Activated B cell treated with CpG ODN at 0.5 μM for 24 hours (primary cell): Measurements from ENCODE around the gene TMEM107. TPM values are rescaled to one million over a fixed set of nuclear protein-coding genes. Genes with fewer than 3 reads are reported as not detected.

ENCODE experiments used
- ATAC-seq: fragments of 200-7000 bp; cut with Tn5 transposase; one replicate; pipeline ENCODE4 v1.10.0; 2021; ENCODE audit warnings: low read depth, mild to moderate bottlenecking, moderate library complexity
- CTCF ChIA-PET: fragments of 350-600 bp; sonication (Branson Sonifier 250); formaldehyde crosslinking; loops from one replicate; lab custom pipeline; 2021; ENCODE audit warnings: antibody characterized with exemption; lab: Charles Lee
- POLR2A ChIA-PET: fragments of 350-600 bp; sonication (Branson Sonifier 250); formaldehyde crosslinking; loops from one replicate; lab custom pipeline; 2021; ENCODE audit warnings: antibody characterized with exemption; lab: Charles Lee
- DNase-seq: peaks from one replicate; pipeline ENCODE4 v3.0.0; 2022
- H3K27ac Mint-ChIP-seq: one replicate; pipeline ENCODE4 v1.8.0; 2020; ENCODE audit warnings: mixed read lengths
- H3K27me3 Mint-ChIP-seq: one replicate; pipeline ENCODE4 v1.8.0; 2021; ENCODE audit warnings: mixed read lengths
- H3K36me3 Mint-ChIP-seq: one replicate; pipeline ENCODE4 v1.8.0; 2021; ENCODE audit warnings: low read depth, mixed read lengths
- H3K4me1 Mint-ChIP-seq: one replicate; pipeline ENCODE4 v1.8.0; 2021; ENCODE audit warnings: mixed read lengths
- H3K4me3 Mint-ChIP-seq: one replicate; pipeline ENCODE4 v1.8.0; 2020; ENCODE audit warnings: mild to moderate bottlenecking, mixed read lengths
- H3K9me3 Mint-ChIP-seq: one replicate; pipeline ENCODE4 v1.8.0; 2020; ENCODE audit warnings: mixed read lengths
- CTCF ChIP-seq: fragments of 200-600 bp; IDR thresholded peaks from one replicate; pipeline ENCODE4 v1.8.0; 2022; ENCODE audit warnings: antibody characterized with exemption, mild to moderate bottlenecking
- intact Hi-C: fragments of 100-400 bp; cut with micrococcal nuclease; formaldehyde crosslinking; loops from one replicate; pipeline ENCODE4 v1.15.1; 2024
- total RNA-seq: library from RNA; stranded (reverse); gene quantifications from 2 replicates; pipeline ENCODE4 v1.2.3, GENCODE V29; 2022

TMEM107 gene
- total RNA-seq, 1 donor from 2014 or later: 20.9 TPM

- H3K4me1 Mint-ChIP-seq: peaks cover 8% of the 10 kb centered on the region
- no peak overlapping the region for H3K4me3 Mint-ChIP-seq
- TF ChIP-seq CTCF: no peak
- peaks cover 2% of the 10 kb centered on the region for H3K36me3 Mint-ChIP-seq
- ATAC-seq (no peak), DNase-seq (no peak)
- H3K27me3 Mint-ChIP-seq: no peaks in the 10 kb centered on the region
- no peaks in the 10 kb centered on the region for H3K9me3 Mint-ChIP-seq
- ChIA-PET CTCF (no interaction called here), POLR2A (interaction anchor here (0.5 to 0.6 kb wide), 2 partner anchors 9 to 704 kb away, joined by 3 to 5 read pairs; no protein-coding TSS in a partner anchor)
- intact Hi-C loops: no loop called here
- no peak overlapping the region for H3K27ac Mint-ChIP-seq
Measured at GRCh38 chr17:8204761-8205555, 28.8 kb upstream of the TMEM107 start.

- Mint-ChIP-seq H3K4me3 (no peak overlapping the region), H3K27me3 (no peaks in the 10 kb centered on the region), H3K36me3 (no peaks in the 10 kb centered on the region), H3K9me3 (no peaks in the 10 kb centered on the region), H3K27ac (no peak overlapping the region), H3K4me1 (peaks cover 18% of the 10 kb centered on the region)
- intact Hi-C loops: no loop called here
- ChIA-PET POLR2A (interaction anchor here (0.5 to 12.3 kb wide), 11 partner anchors 17 to 1169 kb away, joined by 3 to 365 read pairs (median 5); partner anchors contain the start of genes AURKB, CTC1, PFAS and RANGRF), CTCF (no interaction called here)
- ATAC-seq (peak; percentile 10), DNase-seq (no peak)
- no peak for TF ChIP-seq CTCF
Measured at GRCh38 chr17:8192070-8192815, 16.1 kb upstream of the TMEM107 start.

- H3K27ac Mint-ChIP-seq: peak overlapping the region; percentile 95
- H3K27me3 Mint-ChIP-seq: no peaks in the 10 kb centered on the region
- ChIA-PET POLR2A (interaction anchor here (0.6 to 12.3 kb wide), 23 partner anchors 10 to 775 kb away, joined by 3 to 365 read pairs (median 8); partner anchors contain the start of genes AURKB, CTC1, PFAS and PIK3R5), CTCF (interaction anchor here (0.9 to 1.0 kb wide), 2 partner anchors 9 to 56 kb away, joined by 3 read pairs; no protein-coding TSS in a partner anchor)
- intact Hi-C loops: loop anchor here (1.0 kb wide), 3 partner anchors 10 to 105 kb away; partner anchors contain the start of genes AURKB and SLC25A35
- no peak overlapping the region for H3K4me3 Mint-ChIP-seq
- H3K9me3 Mint-ChIP-seq: no peaks in the 10 kb centered on the region
- peaks cover 11% of the 10 kb centered on the region for H3K4me1 Mint-ChIP-seq
- DNase-seq (no peak), ATAC-seq (no peak)
- no peaks in the 10 kb centered on the region for H3K36me3 Mint-ChIP-seq
- no peak for TF ChIP-seq CTCF
Measured at GRCh38 chr17:8190506-8190905, 14.3 kb upstream of the TMEM107 start.

- H3K36me3 Mint-ChIP-seq: no peaks in the 10 kb centered on the region
- no peak within 1 kb of the TSS for H3K4me3 Mint-ChIP-seq
- H3K9me3 Mint-ChIP-seq: no peaks in the 10 kb centered on the region
- TF ChIP-seq CTCF: no peak
- peak; percentile 67 for ATAC-seq
- H3K27me3 Mint-ChIP-seq: no peaks in the 10 kb centered on the region
- CTCF ChIA-PET: interaction anchor here (0.9 to 1.0 kb wide), 2 partner anchors 10 to 57 kb away, joined by 3 read pairs; no protein-coding TSS in a partner anchor
- peak; percentile 84 for DNase-seq
- POLR2A ChIA-PET: interaction anchor here (0.6 to 12.3 kb wide), 24 partner anchors 8 to 776 kb away, joined by 3 to 365 read pairs (median 8); partner anchors contain the start of genes AURKB, CTC1, PFAS and PIK3R5
- intact Hi-C loops: loop anchor here (1.0 kb wide), 3 partner anchors 10 to 105 kb away; partner anchors contain the start of genes AURKB and SLC25A35
- peaks cover 11% of the 10 kb centered on the region for H3K4me1 Mint-ChIP-seq
- peak within 1 kb of the TSS; percentile 95 for H3K27ac Mint-ChIP-seq
Measured at GRCh38 chr17:8189711-8190477, 13.7 kb upstream of the TMEM107 start, which contains the start of gene BORCS6. BORCS6 (minus strand) TSS chr17:8190180; CDS start chr17:8190140, 40 bp downstream.
